H1 (cell line): Measurements from ENCODE around the gene CYP1A1. TPM values are rescaled to one million over a fixed set of nuclear protein-coding genes. Genes with fewer than 3 reads are reported as not detected.

Experiments used
- CTCF ChIA-PET: fragments of 300-600 bp; sonication (Branson Sonifier 250); formaldehyde crosslinking; loops from one replicate; lab custom pipeline; 2021; ENCODE audit not compliant: partially characterized antibody; lab: Charles Lee
- POLR2A ChIA-PET: fragments of 300-600 bp; sonication (Branson Sonifier 250); formaldehyde crosslinking; loops from one replicate; lab custom pipeline; 2021; ENCODE audit warnings: inconsistent platforms; ENCODE audit not compliant: partially characterized antibody; lab: Charles Lee
- DNase-seq, 2 experiments: peaks; one replicate each; pipeline versions ENCODE4 v3.0.0 to v3.0.0-alpha.2; 2010 to 2022; ENCODE audit warnings: low spot score in 2 of 2, low read depth in 1 of 2, mixed read lengths in 1 of 2
- FAIRE-seq: peaks from 2 replicates; lab custom pipeline; 2011; peaks lifted over from hg19 to GRCh38; lab: Jason Lieb, UNC
- H2AFZ ChIP-seq: 2 replicates; pipeline ENCODE4 v1.8.1; 2012; ENCODE audit warnings: low read length, inconsistent platforms
- H2AK5ac ChIP-seq: 2 replicates; pipeline ENCODE4 v1.6.1; 2013; ENCODE audit warnings: low read depth, low read length
- H2BK120ac ChIP-seq: replicated peaks from 2 replicates; pipeline ENCODE3; 2013; ENCODE audit warnings: low read depth, low read length, inconsistent platforms
- H2BK12ac ChIP-seq: 2 replicates; pipeline ENCODE4 v1.6.1; 2013; ENCODE audit warnings: low read depth, low read length
- H2BK15ac ChIP-seq: 2 replicates; pipeline ENCODE4 v1.6.1; 2013; ENCODE audit warnings: low read length
- H2BK20ac ChIP-seq: 2 replicates; pipeline ENCODE4 v1.6.1; 2013; ENCODE audit warnings: low read length
- H2BK5ac ChIP-seq: 2 replicates; pipeline ENCODE4 v1.6.1; 2013; ENCODE audit warnings: low read depth, low read length
- H3K14ac ChIP-seq: 2 replicates; pipeline ENCODE4 v1.6.1; 2013; ENCODE audit warnings: inconsistent platforms; ENCODE audit not compliant: insufficient read length
- H3K18ac ChIP-seq: 2 replicates; pipeline ENCODE4 v1.6.1; 2013; ENCODE audit warnings: low read length; ENCODE audit errors: extremely low read depth
- H3K23ac ChIP-seq: 2 replicates; pipeline ENCODE4 v1.6.1; 2013; ENCODE audit warnings: inconsistent platforms; ENCODE audit not compliant: insufficient read length
- H3K23me2 ChIP-seq: 2 replicates; pipeline ENCODE4 v1.6.1; 2013; ENCODE audit warnings: low read depth, low read length
- H3K27ac ChIP-seq: 2 replicates; pipeline ENCODE4 v1.6.1; 2011; ENCODE audit warnings: low read depth, low read length, inconsistent platforms
- H3K27me3 ChIP-seq, 4 experiments: replicated peaks in 1 of 4; 1 replicate in 1 of 4; 2 replicates in 3 of 4; pipeline versions ENCODE4 v1.6.1 to v1.8.1; 2011 to 2013; ENCODE audit warnings: low read length in 3 of 4, mild to moderate bottlenecking in 3 of 4, inconsistent platforms in 2 of 4, mixed read lengths in 2 of 4, moderate library complexity in 1 of 4; ENCODE audit not compliant: control insufficient read depth in 3 of 4, insufficient read depth in 3 of 4; ENCODE audit errors: extremely low read depth in 1 of 4
- H3K36me3 ChIP-seq, 4 experiments: 2 replicates each; pipeline versions ENCODE4 v1.6.1 to v1.8.1; 2011 to 2013; ENCODE audit warnings: mild to moderate bottlenecking in 4 of 4, low read length in 3 of 4, moderate library complexity in 2 of 4, control low read depth in 1 of 4, inconsistent platforms in 1 of 4; ENCODE audit not compliant: insufficient read depth in 4 of 4, control insufficient read depth in 2 of 4
- H3K4ac ChIP-seq: replicated peaks from 2 replicates; pipeline ENCODE3; 2013; ENCODE audit warnings: low read length, low read depth, mixed read lengths, inconsistent platforms; ENCODE audit not compliant: insufficient read length
- H3K4me1 ChIP-seq, 4 experiments: replicated peaks in 1 of 4; 1 replicate in 1 of 4; 2 replicates in 3 of 4; pipeline versions ENCODE4 v1.6.1 to v1.8.1; 2011 to 2013; ENCODE audit warnings: low read length in 3 of 4, inconsistent platforms in 2 of 4, mixed read lengths in 1 of 4; ENCODE audit not compliant: insufficient read depth in 4 of 4, control insufficient read depth in 3 of 4
- H3K4me2 ChIP-seq, 2 experiments: 2 replicates each; pipeline versions ENCODE4 v1.6.1 to v1.8.1; 2011 to 2013; ENCODE audit warnings: low read depth in 2 of 2, low read length in 2 of 2, control low read depth in 1 of 2, inconsistent platforms in 1 of 2, mild to moderate bottlenecking in 1 of 2; ENCODE audit not compliant: insufficient read depth in 1 of 2
- H3K4me3 ChIP-seq, 4 experiments: fragments of 200-600, 300-600 bp in 1 of 4; sonication (generic), shearing (Covaris generic), sonication (Bioruptor Twin) in 1 of 4; 2 replicates each; pipeline versions ENCODE4 v1.5.1 to v1.8.1; 2011 to 2016; ENCODE audit warnings: low read length in 4 of 4, low read depth in 3 of 4, control low read depth in 2 of 4, inconsistent platforms in 2 of 4, mild to moderate bottlenecking in 2 of 4, mixed read lengths in 1 of 4, moderate library complexity in 1 of 4; ENCODE audit not compliant: insufficient read depth in 2 of 4; ENCODE audit errors: extremely low read depth in 1 of 4
- H3K56ac ChIP-seq: replicated peaks from 2 replicates; pipeline ENCODE3; 2013; ENCODE audit warnings: low read depth, mild to moderate bottlenecking, mixed read lengths, low read length, inconsistent platforms; ENCODE audit not compliant: insufficient read length
- H3K79me1 ChIP-seq: 2 replicates; pipeline ENCODE4 v1.6.1; 2013; ENCODE audit warnings: low read depth, low read length, control low read depth
- H3K79me2 ChIP-seq, 2 experiments: 2 replicates each; pipeline versions ENCODE4 v1.6.1 to v1.8.1; 2012 to 2013; ENCODE audit warnings: low read length in 2 of 2, mild to moderate bottlenecking in 2 of 2, inconsistent platforms in 1 of 2; ENCODE audit not compliant: insufficient read depth in 2 of 2, control insufficient read depth in 1 of 2
- H3K9ac ChIP-seq, 4 experiments: replicated peaks in 1 of 4; 1 replicate in 1 of 4; 2 replicates in 3 of 4; pipeline versions ENCODE4 v1.6.1 to v1.8.1; 2011 to 2013; ENCODE audit warnings: low read depth in 3 of 4, low read length in 3 of 4, control low read depth in 2 of 4, mild to moderate bottlenecking in 2 of 4, moderate library complexity in 2 of 4, inconsistent platforms in 1 of 4; ENCODE audit errors: extremely low read depth in 1 of 4
- H3K9me3 ChIP-seq, 2 experiments: 2 replicates each; pipeline versions ENCODE4 v1.6.1 to v1.8.1; 2012 to 2013; ENCODE audit warnings: mild to moderate bottlenecking in 2 of 2, moderate library complexity in 2 of 2, control low read depth in 1 of 2, inconsistent platforms in 1 of 2, low read depth in 1 of 2, low read length in 1 of 2, mixed read lengths in 1 of 2; ENCODE audit not compliant: insufficient read depth in 2 of 2
- H4K20me1 ChIP-seq, 2 experiments: replicated peaks in 1 of 2; 2 replicates each; pipeline versions ENCODE3 to v1.8.1; 2011 to 2013; ENCODE audit warnings: inconsistent platforms in 2 of 2, low read length in 2 of 2, mild to moderate bottlenecking in 1 of 2; ENCODE audit not compliant: insufficient read depth in 2 of 2, control insufficient read depth in 1 of 2
- H4K5ac ChIP-seq: 2 replicates; pipeline ENCODE4 v1.6.1; 2013; ENCODE audit warnings: low read length, low read depth, mixed read lengths, inconsistent platforms; ENCODE audit not compliant: insufficient read length
- H4K8ac ChIP-seq: 2 replicates; pipeline ENCODE4 v1.8.0; 2013; ENCODE audit warnings: mild to moderate bottlenecking, moderate library complexity, low read length, inconsistent platforms; ENCODE audit not compliant: insufficient read depth; ENCODE audit errors: extremely low read depth
- H4K91ac ChIP-seq: replicated peaks from 2 replicates; pipeline ENCODE3; 2013; ENCODE audit warnings: low read length, mixed read lengths, inconsistent platforms; ENCODE audit not compliant: insufficient read length
- ASH2L ChIP-seq: fragments of 200-600, 300-600 bp; sonication (generic); IDR thresholded peaks from one replicate; pipeline ENCODE4 v1.7.1; 2017; ENCODE audit warnings: low read length
- JUND ChIP-seq: IDR thresholded peaks from 2 replicates; pipeline ENCODE4 v1.6.1; 2011; ENCODE audit warnings: mild to moderate bottlenecking, improper control_type of control experiment, low read length
- NANOG ChIP-seq: IDR thresholded peaks from 2 replicates; pipeline ENCODE4 v1.6.1; 2011; ENCODE audit warnings: low read length, low read depth, mild to moderate bottlenecking, inconsistent platforms; ENCODE audit not compliant: insufficient read depth, poor library complexity, severe bottlenecking
- RXRA ChIP-seq: IDR thresholded peaks from 2 replicates; pipeline ENCODE4 v1.6.1; 2011; ENCODE audit warnings: low read depth, mild to moderate bottlenecking, low read length, moderate library complexity; ENCODE audit not compliant: insufficient read depth
- SIN3A ChIP-seq, 2 experiments: IDR thresholded peaks in 1 of 2; conservative IDR thresholded peaks in 1 of 2; 2 replicates each; pipeline ENCODE4 v1.6.1; 2011 to 2012; ENCODE audit warnings: low read length in 2 of 2, improper control_type of control experiment in 1 of 2, low read depth in 1 of 2, mild to moderate bottlenecking in 1 of 2
- WGBS, 2 experiments: shearing (Covaris generic) in 1 of 2; methylation state at CpG; one replicate each; pipeline versions ENCODE4 v1.1.6 to v1.1.7; 2013 to 2015; ENCODE audit warnings: low lambda C conversion rate in 2 of 2, mixed read lengths in 2 of 2, inconsistent platforms in 1 of 2, low coverage in 1 of 2, missing lambda C conversion rate in 1 of 2; ENCODE audit not compliant: insufficient replicate concordance in 2 of 2, insufficient coverage in 1 of 2, insufficient read length in 1 of 2; ENCODE audit errors: extremely low coverage in 1 of 2, missing lambda C conversion rate in 1 of 2; 5-methylcytosine and 5-hydroxymethylcytosine counted together
- polyA plus RNA-seq, 7 experiments: library from polyadenylated mRNA; depleted of rRNA in 3 of 7; stranded (reverse) in 5 of 7; unstranded in 2 of 7; fragments of >200 nt in 5 of 7; fragments of 200-250 nt in 2 of 7; gene quantifications; 1 replicate in 5 of 7; 2 replicates in 1 of 7; 4 replicates in 1 of 7; pipeline versions ENCODE4 v1.2.1 to v1.2.3, GENCODE V29; 2011 to 2013; ENCODE audit warnings: missing spikeins in 2 of 7, mixed read lengths in 2 of 7
- total RNA-seq: library from RNA; stranded (reverse); fragmentation: NEBNext Ultra II Directional; extraction: Animal tissue kit (Norgen Biotek cat#: 25700); gene quantifications from 2 replicates; pipeline ENCODE4 v1.2.1, GENCODE V29; 2021
- TF ChIP-seq, protein P1 (sequence below): IDR thresholded peaks from 2 replicates; pipeline ENCODE4 v1.6.1; 2012; ENCODE audit warnings: low read length, inconsistent platforms

The CYP1A1 gene
- total and polyA plus RNA-seq, 2 of the 8 experiments (the other 6 are each of a cell fraction or from before 2014, with no cell fraction given), result 0.32 to 0.35 TPM

- Histone ChIP-seq H3K9me3 (no peaks in the 10 kb centered on the region; a peak in 1 of 4 replicates), H3K27ac (no peak overlapping the region), H4K5ac (no peak overlapping the region), H2BK120ac (no peak overlapping the region), H2AFZ (no peak overlapping the region), H3K14ac (no peak overlapping the region), H3K79me2 (no peaks in the 10 kb centered on the region), H2AK5ac (no peak overlapping the region), H3K4ac (no peak overlapping the region), H3K18ac (no peak overlapping the region), H4K20me1 (no peaks in the 10 kb centered on the region), H3K36me3 (no peaks in the 10 kb centered on the region), H3K23me2 (peaks cover 9% of the 10 kb centered on the region; the same call in 1 of the 2 replicates), H3K4me2 (no peak overlapping the region), H3K9ac (no peak overlapping the region), H3K4me1 (peaks cover 0 to 2% (median 0%) of the 10 kb centered on the region in 4 experiments; a peak in 2 of 7 replicates), H3K27me3 (peaks cover 12 to 21% (median 17%) of the 10 kb centered on the region in 4 experiments), H2BK12ac (no peak overlapping the region), H3K79me1 (no peaks in the 10 kb centered on the region), H3K4me3 (no peak overlapping the region), H4K91ac (no peak overlapping the region), H4K8ac (no peak overlapping the region), H2BK5ac (no peak overlapping the region), H2BK20ac (no peak overlapping the region), H2BK15ac (no peak overlapping the region), H3K23ac (no peak overlapping the region), H3K56ac (no peak overlapping the region)
- ChIA-PET CTCF (interaction anchor here (0.7 to 2.2 kb wide), 8 partner anchors 8 to 171 kb away, joined by 3 to 5 read pairs (median 3); no protein-coding TSS in a partner anchor), POLR2A (interaction anchor here (0.9 to 2.4 kb wide), 5 partner anchors 10 to 44 kb away, joined by 3 to 10 read pairs (median 3); no protein-coding TSS in a partner anchor)
- WGBS, 2 experiments, result 79% methylated on average over 6 of the region's 7 CpGs; no CpG with 5 or more reads in 1 of the 2 experiments
- no peak for TF ChIP-seq SIN3A (conservative IDR thresholded peaks at IDR 0.05 in 1 of 2, IDR thresholded peaks at IDR 0.05 in 1 of 2; ENCODE audit: low read depth in 1 of 2, low read length in 2 of 2)
- TF ChIP-seq, protein P1, sequence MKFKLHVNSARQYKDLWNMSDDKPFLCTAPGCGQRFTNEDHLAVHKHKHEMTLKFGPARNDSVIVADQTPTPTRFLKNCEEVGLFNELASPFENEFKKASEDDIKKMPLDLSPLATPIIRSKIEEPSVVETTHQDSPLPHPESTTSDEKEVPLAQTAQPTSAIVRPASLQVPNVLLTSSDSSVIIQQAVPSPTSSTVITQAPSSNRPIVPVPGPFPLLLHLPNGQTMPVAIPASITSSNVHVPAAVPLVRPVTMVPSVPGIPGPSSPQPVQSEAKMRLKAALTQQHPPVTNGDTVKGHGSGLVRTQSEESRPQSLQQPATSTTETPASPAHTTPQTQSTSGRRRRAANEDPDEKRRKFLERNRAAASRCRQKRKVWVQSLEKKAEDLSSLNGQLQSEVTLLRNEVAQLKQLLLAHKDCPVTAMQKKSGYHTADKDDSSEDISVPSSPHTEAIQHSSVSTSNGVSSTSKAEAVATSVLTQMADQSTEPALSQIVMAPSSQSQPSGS, result no peak
- TF ChIP-seq JUND, result no peak
- TF ChIP-seq ASH2L, result no peak
- TF ChIP-seq RXRA, result no peak
- TF ChIP-seq NANOG, result no peak
- DNase-seq (no peak), FAIRE-seq (no peak)
Measured at GRCh38 chr15:74730619-74731316, 5.4 kb upstream of the CYP1A1 start.
